ENCODE measurements around the gene CD48.

CD48 gene

DNA sequence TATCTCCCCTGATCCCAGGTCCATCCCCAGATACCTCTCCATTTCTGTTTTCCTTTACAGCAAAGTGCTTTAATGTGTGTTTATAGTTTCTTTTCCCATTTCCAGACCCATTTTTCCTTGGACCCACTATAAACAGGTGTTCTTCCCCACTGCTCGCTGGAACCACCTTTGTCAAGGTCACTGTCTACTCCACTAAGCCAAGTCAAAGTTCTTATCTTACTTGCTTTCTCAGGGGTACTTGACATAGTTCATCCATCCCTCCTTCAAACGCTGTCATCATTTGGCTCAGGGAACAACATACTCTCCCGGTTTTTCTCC lies 73.1 kb downstream of the CD48 start:
- Histone ChIP-seq H3K9me3 (ENCODE audit: control insufficient read depth, low read length) (no peaks in the 10 kb centered on the region), H3K27ac (ENCODE audit: insufficient read depth, low read length, poor library complexity, severe bottlenecking) (peak overlapping the region; percentile 89), H3K36me3 (ENCODE audit: control insufficient read depth, insufficient read depth, low read length) (peaks cover 31% of the 10 kb centered on the region), H3K27me3 (replicated peaks; ENCODE audit: control insufficient read depth, insufficient read depth, low read length, poor library complexity, severe bottlenecking) (no peaks in the 10 kb centered on the region), H3K4me3 (ENCODE audit: insufficient read depth, low read depth, low read length, poor library complexity, severe bottlenecking) (peak overlapping the region; percentile 30), H3K4me1 (ENCODE audit: control insufficient read depth, insufficient read depth, low read length, poor library complexity, severe bottlenecking) (peaks cover 89% of the 10 kb centered on the region)
- no peak for DNase-seq

- H3K36me3 ChIP-seq (ENCODE audit: control insufficient read depth, insufficient read depth, low read length): peaks cover 35% of the 10 kb centered on the region
- no peaks in the 10 kb centered on the region for H3K9me3 ChIP-seq (ENCODE audit: control insufficient read depth, low read length)
- no peaks in the 10 kb centered on the region for H3K27me3 ChIP-seq (replicated peaks; ENCODE audit: control insufficient read depth, insufficient read depth, low read length, poor library complexity, severe bottlenecking)
- H3K4me3 ChIP-seq (ENCODE audit: insufficient read depth, low read depth, low read length, poor library complexity, severe bottlenecking): peak overlapping the region; percentile 30
- peaks cover 90% of the 10 kb centered on the region for H3K4me1 ChIP-seq (ENCODE audit: control insufficient read depth, insufficient read depth, low read length, poor library complexity, severe bottlenecking)
- H3K27ac ChIP-seq (ENCODE audit: insufficient read depth, low read length, poor library complexity, severe bottlenecking): peak overlapping the region; percentile 89
- DNase-seq: peak; percentile 39 to 52 (median 43)
Observed at GRCh38 chr1:160637821-160638539, 73.6 kb downstream of the CD48 start.

- no peak for DNase-seq
- peaks cover 90% of the 10 kb centered on the region for H3K4me1 ChIP-seq (ENCODE audit: control insufficient read depth, insufficient read depth, low read length, poor library complexity, severe bottlenecking)
- no peak overlapping the region for H3K4me3 ChIP-seq (ENCODE audit: insufficient read depth, low read depth, low read length, poor library complexity, severe bottlenecking)
- H3K27ac ChIP-seq (ENCODE audit: insufficient read depth, low read length, poor library complexity, severe bottlenecking): peak overlapping the region; percentile 89
- H3K36me3 ChIP-seq (ENCODE audit: control insufficient read depth, insufficient read depth, low read length): peaks cover 42% of the 10 kb centered on the region
- H3K27me3 ChIP-seq (replicated peaks; ENCODE audit: control insufficient read depth, insufficient read depth, low read length, poor library complexity, severe bottlenecking): no peaks in the 10 kb centered on the region
- no peaks in the 10 kb centered on the region for H3K9me3 ChIP-seq (ENCODE audit: control insufficient read depth, low read length)
Observed at GRCh38 chr1:160637065-160637464, 74.6 kb downstream of the CD48 start.

DNA sequence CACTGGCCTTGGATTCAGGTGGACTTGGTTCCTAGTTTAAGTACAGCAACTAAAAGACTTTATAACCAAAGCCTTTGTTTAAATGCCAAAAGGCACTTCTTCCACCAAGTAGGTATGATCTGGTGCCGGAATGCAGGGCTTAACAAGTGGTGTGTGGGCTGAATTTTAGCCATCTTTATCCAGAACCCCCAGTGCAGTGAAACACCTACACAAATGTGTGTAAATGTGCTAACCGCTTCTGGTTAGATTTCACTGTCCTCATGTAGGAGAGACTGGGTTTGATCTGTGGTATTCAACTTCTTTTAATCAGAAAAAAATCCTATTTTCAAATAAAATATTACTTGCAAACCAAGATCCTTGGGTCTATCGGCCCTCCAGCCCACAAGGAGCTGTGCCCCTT lies 75.1 kb downstream of the CD48 start:
- Histone ChIP-seq H3K4me3 (ENCODE audit: insufficient read depth, low read depth, low read length, poor library complexity, severe bottlenecking) (no peak overlapping the region), H3K36me3 (ENCODE audit: control insufficient read depth, insufficient read depth, low read length) (peaks cover 42% of the 10 kb centered on the region), H3K27ac (ENCODE audit: insufficient read depth, low read length, poor library complexity, severe bottlenecking) (no peak overlapping the region), H3K27me3 (replicated peaks; ENCODE audit: control insufficient read depth, insufficient read depth, low read length, poor library complexity, severe bottlenecking) (no peaks in the 10 kb centered on the region), H3K4me1 (ENCODE audit: control insufficient read depth, insufficient read depth, low read length, poor library complexity, severe bottlenecking) (peaks cover 90% of the 10 kb centered on the region), H3K9me3 (ENCODE audit: control insufficient read depth, low read length) (no peaks in the 10 kb centered on the region)
- no peak for DNase-seq

- no peak for DNase-seq
- Histone ChIP-seq H3K4me3 (ENCODE audit: insufficient read depth, low read depth, low read length, poor library complexity, severe bottlenecking) (no peak overlapping the region), H3K36me3 (ENCODE audit: control insufficient read depth, insufficient read depth, low read length) (peaks cover 44% of the 10 kb centered on the region), H3K4me1 (ENCODE audit: control insufficient read depth, insufficient read depth, low read length, poor library complexity, severe bottlenecking) (peaks cover 90% of the 10 kb centered on the region), H3K27ac (ENCODE audit: insufficient read depth, low read length, poor library complexity, severe bottlenecking) (no peak overlapping the region), H3K9me3 (ENCODE audit: control insufficient read depth, low read length) (no peaks in the 10 kb centered on the region), H3K27me3 (replicated peaks; ENCODE audit: control insufficient read depth, insufficient read depth, low read length, poor library complexity, severe bottlenecking) (no peaks in the 10 kb centered on the region)
Observed at GRCh38 chr1:160636076-160636475, 75.5 kb downstream of the CD48 start.

GRCh38 chr1:160634543-160635491 lies 76.8 kb downstream of the CD48 start:
- Histone ChIP-seq H3K27me3 (replicated peaks; ENCODE audit: control insufficient read depth, insufficient read depth, low read length, poor library complexity, severe bottlenecking) (no peaks in the 10 kb centered on the region), H3K9me3 (ENCODE audit: control insufficient read depth, low read length) (no peaks in the 10 kb centered on the region), H3K36me3 (ENCODE audit: control insufficient read depth, insufficient read depth, low read length) (peaks cover 48% of the 10 kb centered on the region), H3K4me1 (ENCODE audit: control insufficient read depth, insufficient read depth, low read length, poor library complexity, severe bottlenecking) (peaks cover 92% of the 10 kb centered on the region), H3K4me3 (ENCODE audit: insufficient read depth, low read depth, low read length, poor library complexity, severe bottlenecking) (no peak overlapping the region), H3K27ac (ENCODE audit: insufficient read depth, low read length, poor library complexity, severe bottlenecking) (peak overlapping the region; percentile 92)
- DNase-seq: no peak

- H3K4me3 ChIP-seq (ENCODE audit: insufficient read depth, low read depth, low read length, poor library complexity, severe bottlenecking): peak overlapping the region; percentile 20
- H3K4me1 ChIP-seq (ENCODE audit: control insufficient read depth, insufficient read depth, low read length, poor library complexity, severe bottlenecking): peaks cover 92% of the 10 kb centered on the region
- no peak for DNase-seq
- peaks cover 51% of the 10 kb centered on the region for H3K36me3 ChIP-seq (ENCODE audit: control insufficient read depth, insufficient read depth, low read length)
- H3K27ac ChIP-seq (ENCODE audit: insufficient read depth, low read length, poor library complexity, severe bottlenecking): peak overlapping the region; percentile 92
- H3K9me3 ChIP-seq (ENCODE audit: control insufficient read depth, low read length): no peaks in the 10 kb centered on the region
- H3K27me3 ChIP-seq (replicated peaks; ENCODE audit: control insufficient read depth, insufficient read depth, low read length, poor library complexity, severe bottlenecking): no peaks in the 10 kb centered on the region
Observed at GRCh38 chr1:160633330-160633903, 78.2 kb downstream of the CD48 start.

GRCh38 chr1:160631983-160632625 lies 79.5 kb downstream of the CD48 start:
- H3K27me3 ChIP-seq (replicated peaks; ENCODE audit: control insufficient read depth, insufficient read depth, low read length, poor library complexity, severe bottlenecking): no peaks in the 10 kb centered on the region
- peak overlapping the region; percentile 92 for H3K27ac ChIP-seq (ENCODE audit: insufficient read depth, low read length, poor library complexity, severe bottlenecking)
- no peak for DNase-seq
- H3K36me3 ChIP-seq (ENCODE audit: control insufficient read depth, insufficient read depth, low read length): peaks cover 52% of the 10 kb centered on the region
- peaks cover 94% of the 10 kb centered on the region for H3K4me1 ChIP-seq (ENCODE audit: control insufficient read depth, insufficient read depth, low read length, poor library complexity, severe bottlenecking)
- no peak overlapping the region for H3K4me3 ChIP-seq (ENCODE audit: insufficient read depth, low read depth, low read length, poor library complexity, severe bottlenecking)
- H3K9me3 ChIP-seq (ENCODE audit: control insufficient read depth, low read length): no peaks in the 10 kb centered on the region

DNA sequence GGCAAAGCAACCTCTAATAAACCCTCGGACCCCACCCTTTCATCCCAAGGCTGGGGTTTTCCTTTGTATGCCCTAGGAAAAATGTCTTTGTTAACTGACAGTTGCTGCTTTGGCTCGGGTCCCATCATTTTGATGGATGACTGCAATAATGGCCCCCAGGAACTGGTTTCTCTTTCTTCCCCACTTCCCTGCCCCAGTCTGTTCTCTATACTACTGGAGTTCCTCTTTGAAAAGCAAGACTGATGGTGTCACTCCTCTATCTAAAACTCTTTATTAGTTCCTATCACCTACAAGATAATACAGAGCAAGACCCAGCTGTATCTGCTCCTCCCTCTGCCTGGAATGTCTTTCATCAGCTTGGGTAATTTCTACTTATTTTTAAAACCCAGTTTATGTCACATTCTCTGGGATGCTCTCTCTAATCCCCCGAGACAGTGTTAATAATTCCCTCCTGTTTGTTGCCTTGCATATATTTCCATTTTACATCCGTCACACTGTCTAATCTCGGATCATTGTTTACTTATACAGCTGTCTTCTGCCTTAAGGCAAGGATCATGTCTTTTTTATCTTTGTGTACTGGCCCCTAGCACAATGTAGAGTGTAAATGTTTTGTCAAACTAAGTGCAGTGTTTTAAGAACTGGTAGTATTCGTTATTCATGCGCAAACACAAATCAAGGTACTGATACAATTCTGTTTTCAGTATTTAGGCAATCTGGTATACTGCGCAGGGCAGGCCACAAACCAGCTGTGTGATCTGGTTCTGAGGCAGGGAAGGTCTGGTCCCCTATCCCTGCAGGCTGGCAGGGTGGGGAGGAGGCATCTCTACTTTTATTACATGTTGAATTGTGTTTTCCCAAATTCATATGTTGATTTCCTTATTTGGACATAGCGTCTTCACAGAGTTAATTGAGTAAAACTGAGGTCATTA lies 80.8 kb downstream of the CD48 start:
- no peaks in the 10 kb centered on the region for H3K9me3 ChIP-seq (ENCODE audit: control insufficient read depth, low read length)
- H3K27me3 ChIP-seq (replicated peaks; ENCODE audit: control insufficient read depth, insufficient read depth, low read length, poor library complexity, severe bottlenecking): no peaks in the 10 kb centered on the region
- H3K27ac ChIP-seq (ENCODE audit: insufficient read depth, low read length, poor library complexity, severe bottlenecking): peak overlapping the region; percentile 92
- peaks cover 94% of the 10 kb centered on the region for H3K4me1 ChIP-seq (ENCODE audit: control insufficient read depth, insufficient read depth, low read length, poor library complexity, severe bottlenecking)
- no peak overlapping the region for H3K4me3 ChIP-seq (ENCODE audit: insufficient read depth, low read depth, low read length, poor library complexity, severe bottlenecking)
- DNase-seq: no peak
- H3K36me3 ChIP-seq (ENCODE audit: control insufficient read depth, insufficient read depth, low read length): peaks cover 38% of the 10 kb centered on the region
